Endothelial cell of umbilical vein (primary cell): ENCODE results near the gene TMEM203.

ENCODE experiments used
- EZH2 ChIP-seq: IDR thresholded peaks from 2 replicates; pipeline ENCODE4 v1.6.1; 2012; ENCODE audit warnings: borderline replicate concordance, low read depth, mild to moderate bottlenecking, moderate library complexity, low read length, inconsistent platforms; ENCODE audit not compliant: severe bottlenecking
- MYC ChIP-seq: IDR thresholded peaks from one replicate; pipeline ENCODE4 v1.6.1; 2011; ENCODE audit warnings: mild to moderate bottlenecking, low read depth, low read length
- POLR2AphosphoS5 ChIP-seq: IDR thresholded peaks from 2 replicates; pipeline ENCODE4 v1.6.1; 2012; ENCODE audit warnings: low read depth, mild to moderate bottlenecking, control low read depth, low read length, moderate library complexity; ENCODE audit not compliant: insufficient read depth
- TF ChIP-seq, protein P1 (sequence below), 2 donors: IDR thresholded peaks; 1 replicate in 1 of 2; 2 replicates in 1 of 2; pipeline ENCODE4 v1.5.1; 2011; ENCODE audit warnings: low read length in 2 of 2, mild to moderate bottlenecking in 2 of 2, moderate library complexity in 2 of 2, control low read depth in 1 of 2, inconsistent platforms in 1 of 2, low read depth in 1 of 2; ENCODE audit not compliant: insufficient read depth in 1 of 2; ENCODE audit errors: extremely low read depth in 1 of 2

DNA sequence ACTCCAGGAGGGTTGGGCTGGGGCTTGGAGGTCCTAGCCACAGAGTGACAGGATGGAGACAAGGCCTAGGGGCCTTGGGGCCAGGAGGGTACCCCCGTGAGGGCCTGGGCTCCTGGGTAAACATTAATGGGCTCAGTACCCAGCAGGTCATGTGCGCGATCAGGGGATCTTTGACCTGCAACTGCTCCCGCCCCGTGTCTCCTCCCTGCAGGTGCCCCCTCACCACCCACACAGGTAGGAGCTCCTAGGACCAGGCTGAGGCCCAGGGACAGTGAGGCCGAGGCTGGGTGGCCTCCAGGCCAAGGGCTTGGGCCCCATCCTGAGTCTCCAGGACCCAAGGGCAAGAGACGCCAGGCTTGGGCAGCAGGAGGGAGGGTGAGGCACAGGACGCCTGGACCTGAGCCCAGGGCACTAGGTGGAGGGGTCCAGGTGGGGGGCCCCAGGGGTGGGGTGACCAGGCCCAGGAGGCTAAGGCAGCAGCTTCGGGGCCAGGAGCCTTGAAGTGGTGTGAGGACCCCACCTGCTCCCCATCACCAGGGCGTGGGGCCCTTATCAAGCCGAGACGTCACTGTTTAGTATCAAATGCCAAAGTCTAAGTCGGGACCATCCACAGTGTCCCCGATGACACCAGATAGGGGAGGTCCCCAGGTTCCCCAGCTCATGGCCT, 25.4 kb upstream of the TMEM203 start, which contains the start of gene SLC34A3:
- TF ChIP-seq, protein P1, sequence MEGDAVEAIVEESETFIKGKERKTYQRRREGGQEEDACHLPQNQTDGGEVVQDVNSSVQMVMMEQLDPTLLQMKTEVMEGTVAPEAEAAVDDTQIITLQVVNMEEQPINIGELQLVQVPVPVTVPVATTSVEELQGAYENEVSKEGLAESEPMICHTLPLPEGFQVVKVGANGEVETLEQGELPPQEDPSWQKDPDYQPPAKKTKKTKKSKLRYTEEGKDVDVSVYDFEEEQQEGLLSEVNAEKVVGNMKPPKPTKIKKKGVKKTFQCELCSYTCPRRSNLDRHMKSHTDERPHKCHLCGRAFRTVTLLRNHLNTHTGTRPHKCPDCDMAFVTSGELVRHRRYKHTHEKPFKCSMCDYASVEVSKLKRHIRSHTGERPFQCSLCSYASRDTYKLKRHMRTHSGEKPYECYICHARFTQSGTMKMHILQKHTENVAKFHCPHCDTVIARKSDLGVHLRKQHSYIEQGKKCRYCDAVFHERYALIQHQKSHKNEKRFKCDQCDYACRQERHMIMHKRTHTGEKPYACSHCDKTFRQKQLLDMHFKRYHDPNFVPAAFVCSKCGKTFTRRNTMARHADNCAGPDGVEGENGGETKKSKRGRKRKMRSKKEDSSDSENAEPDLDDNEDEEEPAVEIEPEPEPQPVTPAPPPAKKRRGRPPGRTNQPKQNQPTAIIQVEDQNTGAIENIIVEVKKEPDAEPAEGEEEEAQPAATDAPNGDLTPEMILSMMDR (IDR thresholded peaks at IDR 0.05; ENCODE audit: extremely low read depth in 1 of 2, insufficient read depth in 1 of 2, low read depth in 1 of 2, low read length in 2 of 2) = no peak
- TF ChIP-seq POLR2AphosphoS5 = no peak
- TF ChIP-seq EZH2 = no peak
- TF ChIP-seq MYC = no peak
